GM21619 (cell line): ENCODE measurements around the gene C1orf74.

Source experiments
- ATAC-seq: cut with Tn5 transposase; IDR thresholded peaks from one replicate; pipeline ENCODE4 v1.9.1; 2021; ENCODE audit not compliant: unreplicated experiment

Gene C1orf74

DNA sequence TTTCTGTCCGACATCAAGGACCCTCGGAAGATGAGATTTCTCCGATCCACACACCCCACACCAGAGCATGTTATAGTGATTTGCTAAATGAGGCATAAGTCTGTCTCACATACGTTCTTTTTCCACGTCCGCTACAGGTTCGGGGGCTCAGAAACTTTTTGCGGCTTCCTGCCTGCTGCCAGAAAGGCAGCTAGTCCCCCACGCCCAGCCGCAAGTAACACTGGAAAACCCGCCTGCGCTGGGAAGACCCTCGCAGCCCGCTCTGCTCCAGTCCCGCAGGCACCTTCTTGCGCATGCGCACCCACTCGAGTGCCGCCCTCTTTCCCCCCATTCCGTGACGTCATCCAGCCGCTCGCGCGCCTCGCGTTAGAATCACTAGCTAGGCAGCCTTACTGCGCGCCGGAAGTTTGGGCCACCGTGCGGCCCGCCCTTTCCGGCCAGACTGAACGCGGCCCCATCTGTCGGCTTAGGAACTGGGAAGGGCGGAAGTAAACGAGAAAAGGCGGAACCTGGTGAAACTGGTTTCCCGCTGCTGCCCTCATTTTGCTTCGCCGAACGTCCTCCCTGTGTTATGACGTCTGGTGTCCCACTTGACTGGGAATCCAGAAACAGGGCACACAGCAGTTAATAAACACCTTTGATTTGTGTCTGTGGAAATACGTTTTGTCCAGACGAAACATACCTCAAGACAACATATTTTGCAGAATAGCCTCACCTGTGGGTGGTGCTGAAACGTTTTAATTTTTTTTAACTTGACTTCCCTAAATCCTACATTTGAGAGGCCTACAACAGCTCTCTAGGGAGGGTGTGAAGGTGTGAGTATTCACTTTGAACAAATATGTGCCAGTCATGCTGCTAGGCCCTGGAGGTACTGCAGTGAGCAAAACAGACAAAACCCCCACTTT lies at the start of gene C1orf74:
Gene C1orf74, minus strand, starts transcription at position 295 of the 905 bp plus-strand sequence. CDS start 925 bp downstream, outside the sequence.
- ATAC-seq: peak; percentile 99

GRCh38 chr1:209831615-209832014 lies 47.3 kb upstream of the C1orf74 start:
- ATAC-seq: no peak

GRCh38 chr1:209830722-209831121 lies 46.4 kb upstream of the C1orf74 start:
- ATAC-seq: no peak

- ATAC-seq: no peak
Measured at GRCh38 chr1:209829716-209830115, 45.4 kb upstream of the C1orf74 start.

DNA sequence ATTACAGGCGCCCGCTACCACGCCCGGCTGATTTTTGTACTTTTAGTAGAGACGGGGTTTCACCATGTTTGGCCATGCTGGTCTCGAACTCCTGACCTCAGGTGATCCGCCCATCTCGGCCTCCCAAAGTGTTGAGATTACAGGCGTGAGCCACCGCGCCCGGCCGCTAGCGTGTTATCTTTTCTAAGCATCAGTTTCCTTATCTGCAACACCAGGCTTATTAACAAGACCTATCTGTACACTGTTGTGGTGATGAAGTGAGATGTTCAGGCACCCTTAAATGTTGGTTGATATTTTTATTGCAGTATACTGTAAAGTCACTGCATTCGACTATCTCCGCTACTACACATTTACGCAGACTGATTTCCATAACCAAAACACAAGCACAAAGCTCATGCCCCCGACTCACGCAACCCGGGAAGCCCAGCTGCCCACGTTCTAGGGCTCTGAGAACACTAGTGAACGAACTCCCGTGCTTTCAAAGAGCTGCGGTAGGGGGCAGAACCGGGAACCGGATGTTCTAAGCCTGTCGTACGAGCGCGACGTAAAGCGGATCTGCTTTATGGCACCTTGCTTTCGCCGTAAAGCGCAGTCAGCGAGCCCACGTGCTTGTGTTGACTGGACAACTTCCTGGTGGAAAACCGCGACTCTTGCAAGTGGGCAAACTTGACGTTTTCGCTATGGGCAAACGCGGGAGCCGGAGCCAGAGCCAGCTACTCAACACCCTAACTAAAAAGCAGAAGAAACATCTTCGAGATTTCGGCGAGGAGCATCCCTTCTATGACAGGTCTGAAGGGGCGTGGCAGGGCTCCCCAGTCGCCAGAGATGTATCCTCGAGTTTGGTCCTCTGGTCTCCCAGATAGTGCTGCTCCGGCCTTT lies 43.3 kb upstream of the C1orf74 start, which contains the start of gene UTP25:
Gene UTP25, plus strand, starts transcription at position 589 of the 879 bp plus-strand sequence. Its CDS starts 92 bp downstream, at position 681.
- peak; percentile 88 for ATAC-seq

DNA sequence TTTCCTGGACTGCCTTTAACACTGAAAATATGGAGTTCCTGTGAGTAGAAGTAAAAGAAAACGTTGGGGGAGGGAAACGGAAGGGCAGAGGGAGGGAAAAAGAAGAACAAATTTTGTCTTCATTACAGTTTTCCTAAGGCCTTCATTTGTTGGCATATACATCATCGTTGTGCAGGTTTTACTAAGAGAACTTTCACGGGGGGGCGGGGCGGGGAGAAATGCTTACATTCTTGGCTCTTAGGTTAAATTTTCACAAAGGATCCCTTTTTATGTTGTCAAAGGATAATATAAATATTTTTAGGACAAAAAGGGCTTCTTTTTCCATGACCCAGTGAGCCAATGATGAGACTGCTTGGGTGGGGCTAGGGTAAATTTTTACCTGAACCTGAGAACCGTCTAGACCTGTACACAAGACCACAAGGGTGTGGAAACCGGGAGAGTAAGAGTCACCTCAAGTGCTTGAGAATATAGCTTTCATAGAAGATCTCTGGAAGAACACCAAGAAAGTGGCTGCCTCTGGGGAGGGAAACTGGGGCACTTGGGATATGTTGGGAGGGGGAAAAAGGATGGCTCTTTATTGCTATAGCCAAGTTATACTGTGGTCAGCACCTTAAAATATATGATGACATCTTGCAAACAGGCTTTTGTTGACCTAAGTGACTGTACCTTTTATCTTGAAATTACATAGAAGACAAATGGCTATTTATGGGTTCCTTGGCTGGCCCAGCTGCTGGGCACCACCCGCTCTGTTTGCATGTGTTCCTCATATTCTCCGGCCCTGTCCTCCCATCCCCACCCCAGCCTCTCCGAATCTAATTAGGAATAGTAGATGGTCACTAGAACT lies 41.5 kb upstream of the C1orf74 start:
- no peak for ATAC-seq

DNA sequence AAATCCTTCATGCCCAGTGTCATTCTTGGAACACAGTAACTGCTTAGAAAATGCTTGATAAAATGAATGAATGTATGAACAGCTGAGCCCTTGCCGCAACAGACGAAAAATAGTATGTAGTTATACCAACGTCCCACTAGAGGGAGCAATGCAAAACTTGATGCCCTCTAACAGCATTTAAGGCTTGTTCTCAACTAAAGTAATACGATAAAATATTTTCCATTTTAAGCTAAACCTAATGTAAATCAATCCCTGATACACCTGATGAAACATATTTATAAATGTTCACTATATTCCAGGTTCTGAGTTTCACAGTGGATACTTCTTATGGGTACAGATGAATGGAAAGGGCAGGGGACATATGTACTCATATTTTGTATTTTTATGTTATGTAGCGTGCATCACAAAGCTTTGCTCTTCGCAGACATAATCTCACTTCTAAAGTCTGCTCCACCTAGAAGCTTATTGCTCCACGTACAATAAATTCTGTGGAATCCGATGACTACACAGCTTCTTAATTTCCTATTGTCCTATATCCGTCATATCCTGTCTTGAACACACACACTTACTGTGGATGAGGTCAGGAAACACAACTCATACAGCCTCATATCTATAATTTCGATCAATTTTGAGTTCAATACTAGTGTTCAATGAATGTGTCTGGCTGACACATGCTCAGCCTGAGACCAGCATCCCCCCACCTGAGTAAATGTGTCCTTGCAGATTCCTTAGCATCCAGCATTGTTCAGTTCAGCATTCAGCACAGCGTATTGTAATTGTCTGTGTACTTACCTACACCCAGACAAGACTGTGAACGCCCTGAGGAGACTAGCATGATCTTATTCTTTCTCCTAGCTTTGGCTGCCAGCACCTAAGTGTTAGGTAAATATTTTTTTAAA lies 39.0 kb upstream of the C1orf74 start:
- ATAC-seq: peak; percentile 39

DNA sequence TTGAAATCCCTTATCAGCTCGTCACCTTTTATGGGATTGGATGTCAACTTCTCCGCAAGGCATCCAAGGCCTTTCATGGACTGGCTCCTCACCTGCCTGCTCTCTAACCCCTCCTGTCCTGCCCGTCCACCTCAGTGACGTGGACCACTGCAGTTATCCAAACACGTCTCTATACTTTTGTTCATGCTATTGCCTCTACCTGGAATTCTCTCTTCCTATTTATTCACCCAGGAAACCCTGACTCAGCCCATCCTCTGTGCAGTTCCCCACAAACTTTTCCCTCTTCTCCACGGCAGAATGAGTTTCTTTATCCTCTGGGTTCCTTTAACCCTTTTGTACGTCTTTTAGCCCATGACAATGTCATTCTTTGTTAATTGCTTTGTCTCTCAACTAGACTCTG lies 38.3 kb upstream of the C1orf74 start:
- ATAC-seq: no peak

DNA sequence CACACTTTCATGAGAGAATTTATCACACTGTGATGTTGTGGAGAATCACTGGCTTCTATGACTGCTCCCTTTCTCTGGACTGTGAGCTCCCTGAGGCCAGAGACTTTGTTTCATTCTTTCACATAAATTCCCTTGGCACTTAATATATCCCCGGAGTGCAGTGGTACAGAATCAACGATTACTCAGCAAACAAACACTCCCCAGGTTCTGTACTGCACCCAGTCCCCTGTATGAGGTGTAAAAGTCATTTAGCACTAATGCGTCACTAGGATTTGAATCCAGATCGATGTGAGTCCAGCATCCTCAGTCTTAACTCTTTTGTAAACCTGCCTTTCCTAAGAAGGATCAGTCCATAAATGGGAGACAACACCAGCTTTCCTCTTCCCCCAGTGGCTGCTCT lies 36.6 kb upstream of the C1orf74 start:
- ATAC-seq: no peak

- ATAC-seq: no peak
Measured at GRCh38 chr1:209819058-209819457, 34.7 kb upstream of the C1orf74 start.

GRCh38 chr1:209817691-209818090 lies 33.3 kb upstream of the C1orf74 start:
- no peak for ATAC-seq

GRCh38 chr1:209816923-209817322 lies 32.6 kb upstream of the C1orf74 start:
- ATAC-seq: no peak

DNA sequence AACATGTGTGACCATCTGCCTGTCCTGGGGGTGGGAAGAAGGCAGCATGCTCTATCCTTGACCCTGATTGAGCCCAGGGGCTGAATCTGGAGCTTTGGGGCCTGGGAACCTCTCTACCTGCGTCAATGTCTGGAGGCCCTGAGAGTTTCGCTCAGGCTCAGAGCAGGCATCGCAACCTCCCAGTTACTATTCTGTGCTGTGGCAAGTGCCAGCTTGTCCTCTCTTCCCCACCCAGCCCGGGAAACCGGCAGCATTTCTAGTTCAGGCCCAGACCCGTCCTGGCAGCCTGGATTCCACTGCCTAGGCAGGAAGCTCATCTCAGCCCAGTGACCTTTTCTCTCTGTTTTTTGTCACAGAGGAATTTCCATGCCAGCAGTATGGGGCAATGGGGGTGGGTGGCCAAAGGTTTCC lies 31.6 kb upstream of the C1orf74 start:
- ATAC-seq: no peak

GRCh38 chr1:209815490-209815889 lies 31.1 kb upstream of the C1orf74 start:
- no peak for ATAC-seq

DNA sequence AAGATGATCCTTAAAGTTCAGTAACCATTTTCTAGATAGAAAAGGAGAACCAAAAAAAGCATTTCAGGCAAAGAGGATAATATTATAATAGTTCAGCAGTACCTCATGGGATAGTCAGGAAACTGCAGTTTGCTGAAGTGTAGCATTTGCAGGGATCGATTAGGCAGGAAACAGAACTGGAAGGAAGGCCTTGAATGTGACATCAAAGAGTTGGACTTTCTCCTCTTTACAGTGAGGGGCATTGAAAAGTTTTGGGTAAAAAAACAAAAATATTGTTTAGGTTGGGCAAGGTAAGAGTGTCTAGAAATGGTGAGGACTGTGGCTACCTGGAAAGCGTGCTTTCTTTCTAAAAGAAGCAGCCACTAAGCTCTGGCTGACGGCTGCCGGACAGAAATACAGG lies 29.5 kb upstream of the C1orf74 start:
- no peak for ATAC-seq

- no peak for ATAC-seq
Measured at GRCh38 chr1:209810783-209811182, 26.4 kb upstream of the C1orf74 start.

- no peak for ATAC-seq
Measured at GRCh38 chr1:209809611-209810010, 25.3 kb upstream of the C1orf74 start.

- ATAC-seq: no peak
Measured at GRCh38 chr1:209808059-209808581, 23.8 kb upstream of the C1orf74 start.

- ATAC-seq: no peak
Measured at GRCh38 chr1:209807509-209807908, 23.1 kb upstream of the C1orf74 start.
